GM12891 (cell line): Measurements from ENCODE around the gene ADAMTS18.

Source experiments
- POLR2AphosphoS5 ChIP-seq: IDR thresholded peaks from 2 replicates; pipeline ENCODE4 v1.6.1; 2011; ENCODE audit warnings: low read depth, low read length, control low read depth
- POU2F2 ChIP-seq: IDR thresholded peaks from 2 replicates; pipeline ENCODE4 v1.6.1; 2011; ENCODE audit warnings: low read depth, mild to moderate bottlenecking, control low read depth, low read length, moderate library complexity

DNA sequence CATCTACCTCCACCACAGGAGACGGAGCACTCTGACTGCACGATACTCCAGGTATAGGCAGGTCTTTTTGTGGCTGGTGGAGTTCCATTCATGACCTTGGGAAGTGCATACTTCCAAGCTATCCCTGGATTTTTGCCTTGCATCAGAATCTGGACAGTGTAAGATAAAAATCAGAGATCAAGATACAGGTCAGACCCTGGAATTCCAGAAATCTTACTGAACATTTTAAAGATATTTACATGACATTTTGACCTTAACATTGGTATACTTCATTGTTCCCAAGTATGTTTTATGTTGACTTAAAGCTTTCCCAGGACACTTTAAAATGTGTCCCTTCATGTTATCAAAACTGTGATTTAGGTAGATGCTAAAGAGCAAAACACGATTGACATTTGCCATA lies 134.6 kb downstream of the ADAMTS18 start:
- TF ChIP-seq POU2F2 (no peak), POLR2AphosphoS5 (no peak)
